ENCODE data around the gene AFAP1.
"Not testable (repeated sequence)": the region's sequence is repeated elsewhere in the genome, so short reads cannot be mapped to it uniquely, and the experiment has no call there.

Gene AFAP1

GRCh38 chr4:7922466-7922865, 17.2 kb downstream of the AFAP1 start:
- DNase-seq (ENCODE audit: low read depth in 1 of 2, low spot score in 1 of 2) = no peak

DNA sequence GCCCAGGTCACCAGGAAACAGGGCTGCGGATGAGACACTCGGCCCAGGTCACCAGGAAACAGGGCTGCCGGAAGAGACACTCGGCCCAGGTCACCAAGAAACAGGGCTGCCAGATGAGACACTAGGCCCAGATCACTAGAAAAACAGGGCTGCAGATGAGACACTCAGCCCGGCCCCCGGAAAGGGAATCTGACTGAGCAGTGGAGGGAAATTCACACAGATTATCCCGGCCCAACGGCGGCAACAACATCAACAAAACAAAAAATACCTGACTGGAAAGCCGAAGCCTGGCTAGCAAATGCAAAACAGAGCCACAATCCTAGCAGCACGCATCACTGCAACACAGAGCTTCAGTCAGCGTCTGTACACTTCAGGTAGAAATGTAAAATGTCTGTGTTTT, 20.7 kb downstream of the AFAP1 start:
- no peak for DNase-seq (ENCODE audit: low read depth in 1 of 2, low spot score in 1 of 2)

GRCh38 chr4:7918187-7918586, 21.5 kb downstream of the AFAP1 start:
- DNase-seq (ENCODE audit: low read depth in 1 of 2, low spot score in 1 of 2) = not testable (repeated sequence)

- no peak for DNase-seq (ENCODE audit: low read depth in 1 of 2, low spot score in 1 of 2)
Observed at GRCh38 chr4:7917669-7918068, 22.0 kb downstream of the AFAP1 start.

GRCh38 chr4:7915875-7916242, 23.8 kb downstream of the AFAP1 start:
- DNase-seq (ENCODE audit: low read depth in 1 of 2, low spot score in 1 of 2) = no peak

DNA sequence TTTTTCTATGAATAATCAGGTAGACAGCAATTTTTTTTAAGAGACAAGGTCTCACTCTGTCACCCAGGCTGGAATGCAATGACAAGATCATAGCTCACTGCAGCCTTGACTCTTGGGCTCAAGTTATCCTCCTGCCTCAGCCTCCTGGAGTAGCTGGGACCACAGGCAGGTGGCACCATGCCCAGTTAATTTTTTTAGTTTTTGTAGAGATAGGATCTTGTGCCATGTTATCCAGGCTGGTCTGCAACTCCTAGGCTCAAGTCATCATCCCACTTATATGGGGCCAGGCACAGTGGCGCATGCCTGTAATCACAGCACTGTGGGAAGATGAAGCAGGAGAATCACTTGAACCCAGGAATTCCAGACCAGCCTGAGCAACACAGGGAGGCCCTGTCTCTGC, 26.8 kb downstream of the AFAP1 start:
- no peak for DNase-seq (ENCODE audit: low read depth in 1 of 2, low spot score in 1 of 2)

GRCh38 chr4:7910952-7911578, 28.6 kb downstream of the AFAP1 start:
- no peak for DNase-seq (ENCODE audit: low read depth in 1 of 2, low spot score in 1 of 2)

DNA sequence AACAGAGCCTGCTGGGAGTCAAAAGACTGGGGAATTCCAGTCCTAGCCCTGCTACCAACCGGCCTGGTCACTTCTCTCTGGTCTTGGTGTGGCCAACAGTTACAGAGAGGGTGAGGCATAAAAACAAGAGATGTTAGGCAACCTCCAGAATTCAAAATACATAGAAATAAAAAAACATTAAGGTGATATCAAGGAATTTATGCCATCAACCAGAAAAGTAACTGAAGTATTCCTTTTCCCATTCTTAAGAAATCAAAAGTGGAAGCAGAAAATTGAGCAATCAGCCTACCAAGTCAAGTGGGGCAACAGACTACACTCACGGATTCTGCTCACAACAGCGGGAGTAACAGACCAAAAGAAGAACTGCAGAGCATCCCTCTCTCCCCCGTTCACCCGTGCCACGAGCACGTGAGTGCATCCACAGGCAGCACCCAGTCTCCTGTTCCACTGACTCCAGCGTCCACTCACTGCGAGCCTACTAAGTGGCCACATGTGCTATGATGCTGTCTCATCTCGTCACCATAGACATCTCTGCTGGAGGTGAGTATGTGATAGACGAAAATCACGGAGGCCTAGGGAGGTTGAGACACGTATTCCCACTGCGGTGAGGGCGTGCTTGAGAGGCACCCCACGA, 29.3 kb downstream of the AFAP1 start:
- DNase-seq (ENCODE audit: low read depth in 1 of 2, low spot score in 1 of 2) = no peak

GRCh38 chr4:7909463-7910262, 30.0 kb downstream of the AFAP1 start:
- DNase-seq (ENCODE audit: low read depth in 1 of 2, low spot score in 1 of 2) = no peak

DNA sequence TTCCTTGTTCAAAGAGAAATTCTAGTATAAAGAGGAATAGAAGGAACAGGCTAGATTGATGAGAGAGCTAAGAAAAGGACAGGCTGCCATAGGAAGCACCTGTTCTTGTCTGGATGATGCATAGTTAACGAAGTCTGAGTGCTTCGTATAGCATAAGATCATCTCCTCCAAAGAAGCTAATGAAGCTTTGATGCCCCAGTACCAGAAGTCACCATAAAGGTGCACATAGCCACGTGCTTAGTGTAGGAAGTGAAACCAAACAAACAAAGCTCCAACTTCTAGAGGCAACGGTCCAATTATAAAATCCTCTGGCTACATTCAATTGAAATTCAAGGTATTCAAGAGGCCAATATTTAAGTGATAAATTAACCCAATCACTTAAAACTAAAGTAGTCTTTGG, 31.0 kb downstream of the AFAP1 start:
- no peak for DNase-seq (ENCODE audit: low read depth in 1 of 2, low spot score in 1 of 2)

DNA sequence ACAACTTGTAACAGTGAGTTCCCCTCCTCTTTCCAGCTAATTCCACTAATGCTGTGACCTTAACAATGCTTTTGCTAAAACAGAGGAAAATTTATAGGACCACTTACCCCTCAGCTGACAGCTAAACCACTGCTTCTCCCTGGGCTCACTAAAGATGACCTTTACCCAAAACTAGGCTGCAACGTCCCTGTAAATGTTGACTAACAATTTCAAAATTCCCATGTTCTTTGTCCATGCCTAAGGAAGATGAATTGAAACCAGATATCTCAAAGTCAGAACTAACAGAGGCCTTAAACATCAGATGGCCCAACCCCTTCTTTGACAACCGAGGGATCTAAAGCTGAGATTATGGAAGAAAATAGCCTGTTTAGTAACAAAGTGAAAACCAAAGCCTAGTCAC, 32.5 kb downstream of the AFAP1 start:
- DNase-seq (ENCODE audit: low read depth in 1 of 2, low spot score in 1 of 2) = no peak

DNA sequence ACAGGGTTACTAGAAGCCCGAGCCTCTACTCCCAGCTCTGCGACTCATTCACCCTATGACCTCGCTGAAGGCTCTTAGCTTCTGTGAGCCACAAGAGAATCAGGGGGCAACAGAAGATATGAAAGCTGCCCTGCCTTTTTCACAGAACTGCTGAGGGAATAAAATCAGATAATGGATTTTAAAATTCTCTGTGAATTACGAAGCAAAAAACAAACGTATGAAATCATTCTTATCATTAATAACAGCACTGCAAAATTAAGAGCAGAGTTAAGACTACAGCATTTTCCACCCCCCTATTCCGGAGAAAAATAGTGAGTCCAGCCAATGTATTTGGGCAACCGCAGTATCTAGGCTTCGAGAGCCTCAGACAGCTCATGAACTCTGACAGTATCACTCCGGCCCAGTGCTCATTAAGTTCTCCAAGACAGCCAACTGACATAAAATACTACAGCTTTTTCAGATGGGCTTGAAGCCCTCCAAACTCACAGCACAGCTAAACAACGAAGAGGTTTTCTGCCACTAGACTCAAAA, 33.4 kb downstream of the AFAP1 start:
- DNase-seq (ENCODE audit: low read depth in 1 of 2, low spot score in 1 of 2) = no peak

- DNase-seq (ENCODE audit: low read depth in 1 of 2, low spot score in 1 of 2) = no peak
Observed at GRCh38 chr4:7904952-7905915, 34.4 kb downstream of the AFAP1 start.

- DNase-seq (ENCODE audit: low read depth in 1 of 2, low spot score in 1 of 2) = no peak
Observed at GRCh38 chr4:7903791-7904516, 35.7 kb downstream of the AFAP1 start.

DNA sequence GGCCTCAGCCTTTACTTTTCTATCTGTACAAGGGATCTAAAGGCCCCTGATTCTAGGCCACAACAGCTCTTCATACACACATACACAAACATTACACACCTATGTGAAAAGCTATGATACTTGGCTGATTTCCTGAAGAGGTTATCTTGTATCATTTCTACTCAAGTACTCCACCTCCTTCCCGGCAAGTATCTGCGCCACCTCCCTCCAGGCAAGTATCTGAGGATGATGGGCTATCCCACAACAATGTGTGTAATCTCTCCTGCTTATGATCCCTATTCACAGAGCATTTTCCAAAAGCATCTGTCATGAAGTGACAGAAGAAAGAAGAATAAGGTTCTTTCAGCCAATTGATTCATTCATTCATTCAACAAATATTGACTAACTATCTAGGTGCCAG, 36.8 kb downstream of the AFAP1 start:
- no peak for DNase-seq (ENCODE audit: low read depth in 1 of 2, low spot score in 1 of 2)

DNA sequence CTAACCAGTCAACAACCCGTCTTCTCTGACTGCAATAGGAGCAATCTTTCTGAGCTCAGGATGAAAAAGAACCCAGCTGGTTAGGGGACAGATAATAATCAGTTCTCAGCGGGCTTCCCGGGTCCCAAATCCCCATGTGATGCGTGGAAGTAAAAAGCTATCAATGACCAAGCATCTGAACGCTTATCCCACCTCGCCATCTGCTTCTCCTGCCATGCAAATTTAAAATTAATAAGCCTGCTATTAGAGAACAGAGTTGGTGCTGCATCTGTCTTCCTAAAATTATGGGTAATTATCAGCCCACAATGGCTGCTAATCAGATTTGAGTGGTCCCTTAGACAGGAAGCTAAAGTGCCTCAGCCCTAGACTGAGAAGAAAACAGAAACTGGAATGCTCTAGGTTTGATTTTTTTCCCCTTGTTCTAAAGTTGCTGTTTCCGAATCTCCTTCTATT, 37.5 kb downstream of the AFAP1 start:
- no peak for DNase-seq (ENCODE audit: low read depth in 1 of 2, low spot score in 1 of 2)

DNA sequence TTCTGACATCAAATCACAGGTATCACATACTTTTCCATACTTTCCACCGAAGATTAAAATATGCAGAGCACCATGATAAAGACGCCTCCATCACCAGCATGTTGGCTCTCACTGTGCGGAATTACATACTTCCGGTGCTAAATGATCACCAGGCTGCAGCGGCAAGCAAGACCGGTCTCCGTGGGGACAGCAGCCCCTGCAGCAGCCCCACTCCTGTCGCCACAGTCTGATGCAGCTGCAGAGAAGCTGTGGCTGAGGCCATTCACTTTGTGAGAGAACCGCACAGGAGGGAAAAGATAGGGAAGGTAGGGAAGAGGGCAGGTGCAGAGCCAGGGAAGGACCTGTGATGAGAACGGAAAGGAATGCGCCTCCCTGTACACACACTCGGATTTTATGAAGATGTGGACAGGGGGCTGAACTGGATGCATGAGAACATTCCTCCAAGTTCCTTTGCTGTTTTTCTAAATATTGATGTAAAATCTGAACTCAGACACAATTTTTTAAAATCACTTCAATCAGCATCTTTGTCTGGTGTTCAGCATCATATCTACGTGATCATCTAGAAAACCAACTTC, 38.3 kb downstream of the AFAP1 start:
- DNase-seq (ENCODE audit: low read depth in 1 of 2, low spot score in 1 of 2) = no peak

GRCh38 chr4:7900334-7900909, 39.2 kb downstream of the AFAP1 start:
- DNase-seq (ENCODE audit: low read depth in 1 of 2, low spot score in 1 of 2) = no peak

- DNase-seq (ENCODE audit: low read depth in 1 of 2, low spot score in 1 of 2) = no peak
Observed at GRCh38 chr4:7899184-7899869, 40.3 kb downstream of the AFAP1 start.
